Measurements from ENCODE around the gene CUX1. TPM values are rescaled to one million over a fixed set of nuclear protein-coding genes. Genes with fewer than 3 reads are reported as not detected.

Gene CUX1
- total RNA-seq, 3 donors from 2014 or later = 35.1 to 54.4 (median 41.1) TPM

DNA sequence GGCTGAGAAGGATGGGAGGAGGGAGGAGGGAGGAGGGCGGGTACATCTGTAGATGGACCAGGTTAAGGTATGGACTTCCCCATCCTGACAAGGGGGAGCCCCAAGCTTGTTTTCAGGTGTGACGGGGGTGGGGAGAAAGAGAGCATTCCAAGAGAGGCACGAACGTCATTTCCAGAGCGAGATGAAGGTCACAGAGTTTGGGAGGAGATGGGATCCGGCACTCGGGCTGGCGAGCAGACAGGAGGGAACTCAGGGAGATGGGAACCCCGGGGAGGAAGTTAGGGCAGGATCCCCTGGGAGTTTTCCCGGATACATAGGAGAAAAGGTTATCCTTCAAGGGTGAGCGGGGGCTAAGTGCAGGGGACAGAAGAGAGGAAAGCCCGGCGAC, 118.8 kb downstream of the CUX1 start:
- H3K4me1 ChIP-seq = no peaks in the 10 kb centered on the region
- DNase-seq (ENCODE audit: low spot score in 2 of 2) = no peak
- no peaks in the 10 kb centered on the region for H3K9me3 ChIP-seq
- H3K27ac ChIP-seq = no peak overlapping the region
- peak overlapping the region; percentile 2 to 50 (median 30) for H3K4me3 ChIP-seq
- intact Hi-C loops (cut with DNase I; ENCODE audit: low total_unique reads) = no loop called here
- TF ChIP-seq POLR2AphosphoS5 (IDR thresholded peaks at IDR 0.05) (no peak), POLR2A (IDR thresholded peaks at IDR 0.05) (no peak)
- TF ChIP-seq, protein P1, sequence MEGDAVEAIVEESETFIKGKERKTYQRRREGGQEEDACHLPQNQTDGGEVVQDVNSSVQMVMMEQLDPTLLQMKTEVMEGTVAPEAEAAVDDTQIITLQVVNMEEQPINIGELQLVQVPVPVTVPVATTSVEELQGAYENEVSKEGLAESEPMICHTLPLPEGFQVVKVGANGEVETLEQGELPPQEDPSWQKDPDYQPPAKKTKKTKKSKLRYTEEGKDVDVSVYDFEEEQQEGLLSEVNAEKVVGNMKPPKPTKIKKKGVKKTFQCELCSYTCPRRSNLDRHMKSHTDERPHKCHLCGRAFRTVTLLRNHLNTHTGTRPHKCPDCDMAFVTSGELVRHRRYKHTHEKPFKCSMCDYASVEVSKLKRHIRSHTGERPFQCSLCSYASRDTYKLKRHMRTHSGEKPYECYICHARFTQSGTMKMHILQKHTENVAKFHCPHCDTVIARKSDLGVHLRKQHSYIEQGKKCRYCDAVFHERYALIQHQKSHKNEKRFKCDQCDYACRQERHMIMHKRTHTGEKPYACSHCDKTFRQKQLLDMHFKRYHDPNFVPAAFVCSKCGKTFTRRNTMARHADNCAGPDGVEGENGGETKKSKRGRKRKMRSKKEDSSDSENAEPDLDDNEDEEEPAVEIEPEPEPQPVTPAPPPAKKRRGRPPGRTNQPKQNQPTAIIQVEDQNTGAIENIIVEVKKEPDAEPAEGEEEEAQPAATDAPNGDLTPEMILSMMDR (IDR thresholded peaks at IDR 0.05) = no peak
- H3K36me3 ChIP-seq = no peaks in the 10 kb centered on the region
- no peaks in the 10 kb centered on the region for H3K27me3 ChIP-seq

DNA sequence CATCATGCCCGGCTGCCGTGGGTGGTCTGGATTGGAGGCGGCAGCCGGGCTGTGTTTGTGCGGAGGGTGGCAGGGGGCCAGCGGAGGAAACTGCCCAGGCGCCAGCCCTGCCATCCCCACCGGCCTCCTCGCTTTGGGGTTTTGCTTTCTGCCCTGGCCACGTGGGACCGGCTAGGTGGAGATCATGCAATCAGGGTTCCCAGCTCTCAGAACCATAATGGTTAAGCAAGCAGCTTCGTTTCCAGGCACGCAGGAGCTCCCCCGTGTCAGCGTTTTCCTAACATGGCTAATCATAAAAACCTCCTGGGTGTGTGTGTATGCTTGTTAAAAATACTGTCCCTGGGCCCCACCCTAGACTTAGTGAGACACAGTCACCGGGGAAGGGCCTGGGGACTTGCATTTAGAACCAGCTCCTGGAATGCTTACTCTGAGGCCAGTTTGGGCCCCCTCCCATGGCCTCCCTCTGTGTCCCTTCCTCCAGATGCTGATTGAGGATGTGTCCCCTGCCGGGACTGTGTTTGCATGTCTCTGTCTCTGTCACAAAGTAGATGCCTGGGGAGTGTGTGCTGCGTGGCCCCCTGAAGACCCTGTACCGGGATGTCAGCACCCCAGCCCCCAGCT, 119.3 kb downstream of the CUX1 start:
- intact Hi-C loops (cut with DNase I; ENCODE audit: low total_unique reads) = no loop called here
- Histone ChIP-seq H3K4me3 (peak overlapping the region; percentile 2 to 50 (median 30)), H3K9me3 (no peaks in the 10 kb centered on the region), H3K36me3 (no peaks in the 10 kb centered on the region), H3K4me1 (no peaks in the 10 kb centered on the region), H3K27me3 (no peaks in the 10 kb centered on the region), H3K27ac (no peak overlapping the region)
- no peak for DNase-seq (ENCODE audit: low spot score in 2 of 2)
- TF ChIP-seq, protein P1 (IDR thresholded peaks at IDR 0.05) = no peak
- TF ChIP-seq POLR2AphosphoS5 (IDR thresholded peaks at IDR 0.05) (no peak), POLR2A (IDR thresholded peaks at IDR 0.05) (no peak)

DNA sequence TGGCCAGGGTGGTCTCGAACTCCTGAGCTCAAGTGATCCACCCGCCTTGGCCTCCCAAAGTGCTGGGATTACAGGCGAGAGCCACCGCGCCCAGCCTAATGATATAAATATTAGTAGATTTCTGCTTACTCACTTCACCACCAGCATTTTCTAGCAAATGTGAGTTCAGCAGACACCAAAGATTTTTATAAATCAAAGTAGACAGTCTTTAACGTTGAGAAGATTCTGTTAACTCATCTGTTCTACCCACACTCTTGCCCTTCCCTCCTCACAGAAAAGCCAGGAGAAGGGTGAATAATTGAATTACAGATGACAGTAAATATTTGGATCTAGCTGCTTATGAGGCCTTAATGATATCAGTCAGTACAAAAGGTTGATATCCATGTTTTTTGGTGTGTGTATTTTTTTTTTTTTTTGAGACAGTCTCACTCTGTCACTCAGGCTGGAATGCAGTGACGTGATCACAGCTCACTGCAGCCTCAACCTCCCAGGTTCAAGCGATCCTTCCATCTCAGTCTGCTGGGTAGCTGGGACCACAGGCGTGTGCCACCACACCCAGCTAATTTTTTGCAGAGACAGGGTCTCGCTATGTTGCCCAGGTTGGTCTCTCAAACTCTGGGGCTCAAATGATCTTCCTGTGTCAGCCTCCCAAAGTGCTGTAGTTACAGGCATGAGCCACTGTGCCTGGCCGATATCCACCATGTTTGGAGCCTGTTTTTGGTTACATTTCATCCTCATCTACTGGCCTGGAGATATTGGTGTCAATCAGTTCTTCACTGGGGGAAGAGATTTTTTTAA, 120.5 kb downstream of the CUX1 start:
- Histone ChIP-seq H3K27me3 (no peaks in the 10 kb centered on the region), H3K4me1 (no peaks in the 10 kb centered on the region), H3K9me3 (no peaks in the 10 kb centered on the region), H3K4me3 (no peak overlapping the region), H3K27ac (no peak overlapping the region), H3K36me3 (no peaks in the 10 kb centered on the region)
- TF ChIP-seq, protein P1 (IDR thresholded peaks at IDR 0.05) = no peak
- TF ChIP-seq POLR2A (IDR thresholded peaks at IDR 0.05) (no peak), POLR2AphosphoS5 (IDR thresholded peaks at IDR 0.05) (no peak)
- DNase-seq (ENCODE audit: low spot score in 2 of 2) = no peak
- intact Hi-C loops (cut with DNase I; ENCODE audit: low total_unique reads) = no loop called here

DNA sequence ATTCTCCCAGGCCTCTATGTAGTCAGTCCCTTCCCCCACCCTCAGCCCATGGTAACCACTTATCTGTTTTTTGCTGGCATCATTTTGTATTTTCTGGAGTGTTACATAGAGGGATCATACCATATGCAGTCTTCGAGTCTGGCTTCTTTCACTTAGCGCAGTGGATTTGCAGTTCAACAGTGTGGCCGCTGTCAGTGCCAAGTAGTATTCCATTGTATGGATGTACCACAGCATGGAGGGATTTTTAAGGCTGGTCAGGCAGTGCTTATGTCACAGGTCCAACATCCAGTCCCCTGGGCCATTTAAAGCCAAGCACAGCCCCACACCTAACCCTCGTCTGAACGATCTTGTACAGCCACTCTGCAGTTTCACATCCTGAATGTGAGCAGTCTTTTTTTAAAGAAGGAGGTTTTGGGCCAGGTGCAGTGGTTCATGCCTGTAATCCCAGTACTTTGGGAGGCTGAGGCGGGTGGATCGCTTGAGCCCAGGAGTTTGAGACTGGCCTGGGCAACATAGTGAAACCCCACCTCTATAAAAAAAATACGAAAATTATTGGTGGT, 121.8 kb downstream of the CUX1 start:
- no peaks in the 10 kb centered on the region for H3K9me3 ChIP-seq
- no peak for DNase-seq (ENCODE audit: low spot score in 2 of 2)
- H3K4me3 ChIP-seq = no peak overlapping the region
- H3K36me3 ChIP-seq = no peaks in the 10 kb centered on the region
- no peaks in the 10 kb centered on the region for H3K4me1 ChIP-seq
- no peak for TF ChIP-seq POLR2AphosphoS5 (IDR thresholded peaks at IDR 0.05)
- TF ChIP-seq, protein P1 (IDR thresholded peaks at IDR 0.05) = no peak
- no peak for TF ChIP-seq POLR2A (IDR thresholded peaks at IDR 0.05)
- H3K27me3 ChIP-seq = no peaks in the 10 kb centered on the region
- H3K27ac ChIP-seq = no peak overlapping the region
- intact Hi-C loops (cut with DNase I; ENCODE audit: low total_unique reads) = no loop called here

DNA sequence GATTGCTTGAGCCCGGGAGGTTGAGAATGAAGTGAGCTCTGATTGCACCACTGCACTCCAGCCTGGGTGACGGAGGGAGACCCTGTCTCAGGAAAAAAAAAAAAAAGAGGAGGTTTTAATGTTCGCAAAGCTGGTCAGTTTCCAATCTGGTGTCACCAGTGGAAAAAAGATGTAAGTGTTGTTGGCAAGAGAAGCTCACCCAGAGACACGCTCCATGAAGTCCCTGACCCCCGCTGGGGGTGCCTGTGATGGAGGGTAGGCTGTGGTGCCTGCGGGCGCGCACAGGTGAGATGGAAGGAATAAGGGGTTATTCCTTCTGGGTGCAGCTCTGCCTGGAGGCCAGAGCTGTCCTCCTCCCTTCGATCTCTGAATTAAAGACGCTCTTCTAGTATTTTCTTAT, 122.7 kb downstream of the CUX1 start:
- Histone ChIP-seq H3K4me3 (no peak overlapping the region), H3K4me1 (no peaks in the 10 kb centered on the region), H3K27me3 (no peaks in the 10 kb centered on the region), H3K27ac (no peak overlapping the region), H3K9me3 (no peaks in the 10 kb centered on the region), H3K36me3 (no peaks in the 10 kb centered on the region)
- intact Hi-C loops (cut with DNase I; ENCODE audit: low total_unique reads) = no loop called here
- DNase-seq (ENCODE audit: low spot score in 2 of 2) = no peak
- no peak for TF ChIP-seq POLR2AphosphoS5 (IDR thresholded peaks at IDR 0.05)
- no peak for TF ChIP-seq POLR2A (IDR thresholded peaks at IDR 0.05)
- TF ChIP-seq, protein P1 (IDR thresholded peaks at IDR 0.05) = no peak

All from breast epithelium (tissue), 4 donors.